Hematopoietic multipotent progenitor cell treated with erythropoietin and hydrocortisone succinate and interleukin-3 and kit ligand, for 15 days (in vitro differentiated cells): Measurements from ENCODE around the gene NOXA1.
A peak's percentile ranks its signal among the peaks of the same experiment; 100 is the strongest.

Experiments
- DNase-seq: peaks from one replicate; pipeline ENCODE4 v3.0.0-alpha.2; 2015; ENCODE audit warnings: low spot score

Gene NOXA1

DNA sequence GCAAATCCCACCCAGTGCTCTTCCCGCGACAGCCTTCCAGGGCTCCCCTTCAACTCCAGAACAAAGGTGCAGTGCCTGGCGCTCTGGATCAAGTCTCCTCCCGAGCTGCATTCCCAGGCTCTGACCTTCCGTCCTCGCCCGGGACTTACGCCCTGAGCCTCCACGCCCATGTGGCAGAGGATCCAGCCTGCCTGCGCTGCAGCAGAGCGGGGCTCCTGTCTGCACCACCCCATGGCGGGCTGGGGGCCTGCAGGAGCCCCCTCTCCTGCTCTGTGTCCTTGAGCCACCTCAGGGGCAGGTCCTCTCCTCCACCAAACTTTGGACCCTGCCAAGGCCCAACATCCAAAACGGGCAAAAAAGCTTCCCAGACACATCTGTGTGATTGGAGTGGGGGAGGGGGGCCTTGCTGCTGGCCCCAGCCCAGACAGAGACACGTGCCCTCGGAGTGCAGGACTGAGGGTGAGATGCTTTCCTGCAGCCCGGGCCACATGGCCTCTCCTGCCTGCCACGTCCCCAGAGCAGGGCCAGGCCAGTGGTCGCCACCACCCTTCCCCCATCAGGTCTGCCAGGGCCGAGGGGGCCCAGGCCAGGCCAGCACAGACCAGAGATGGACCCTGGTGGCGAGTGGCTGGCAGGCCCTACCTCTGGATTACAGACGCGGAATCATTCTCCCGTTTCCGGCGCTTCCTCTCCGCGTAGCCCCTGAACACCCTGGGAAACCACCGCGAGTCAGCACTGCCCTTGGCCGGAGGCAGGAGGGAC, 31.6 kb downstream of the NOXA1 start:
- DNase-seq: no peak

GRCh38 chr9:137455359-137455991, 32.3 kb downstream of the NOXA1 start:
- no peak for DNase-seq

GRCh38 chr9:137456061-137456863, 33.1 kb downstream of the NOXA1 start:
- DNase-seq: no peak

GRCh38 chr9:137456864-137457405, 33.7 kb downstream of the NOXA1 start:
- DNase-seq: no peak

GRCh38 chr9:137457406-137458193, 34.4 kb downstream of the NOXA1 start:
- no peak for DNase-seq

- DNase-seq: no peak
Observed at GRCh38 chr9:137458194-137459151, 35.3 kb downstream of the NOXA1 start.

DNA sequence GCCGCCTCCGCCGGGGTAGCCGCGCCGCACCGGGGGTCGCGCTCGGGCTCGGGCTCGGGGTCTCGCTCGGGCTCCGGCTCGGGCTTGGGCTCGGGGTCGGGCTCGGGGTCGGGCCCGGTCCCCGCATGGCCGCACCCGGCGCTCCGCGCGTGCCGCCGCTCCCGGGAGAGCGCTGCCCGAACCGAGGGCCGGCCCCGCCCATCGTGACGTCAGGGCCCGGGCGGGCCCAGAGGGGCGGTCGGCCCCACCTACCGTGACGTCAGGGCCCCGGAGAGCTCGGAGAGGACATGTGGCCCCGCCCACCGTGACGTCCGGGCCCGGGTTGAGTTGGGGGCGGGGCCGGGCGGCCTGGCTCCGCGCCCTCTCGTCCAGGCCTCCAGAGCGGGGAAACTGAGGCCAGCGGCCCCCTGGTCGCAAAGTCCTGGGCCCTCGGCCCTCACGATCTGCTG, 36.0 kb downstream of the NOXA1 start, which contains the start of gene NSMF:
TSS of gene NSMF (minus strand) at position 183 of the 449 bp plus-strand sequence. CDS start 232 bp downstream, outside the sequence.
- peak; percentile 93 for DNase-seq

GRCh38 chr9:137459601-137460362, 36.6 kb downstream of the NOXA1 start:
- DNase-seq: no peak

- DNase-seq: no peak
Observed at GRCh38 chr9:137460363-137461315, 37.4 kb downstream of the NOXA1 start.

GRCh38 chr9:137461316-137461662, 38.1 kb downstream of the NOXA1 start:
- no peak for DNase-seq

DNA sequence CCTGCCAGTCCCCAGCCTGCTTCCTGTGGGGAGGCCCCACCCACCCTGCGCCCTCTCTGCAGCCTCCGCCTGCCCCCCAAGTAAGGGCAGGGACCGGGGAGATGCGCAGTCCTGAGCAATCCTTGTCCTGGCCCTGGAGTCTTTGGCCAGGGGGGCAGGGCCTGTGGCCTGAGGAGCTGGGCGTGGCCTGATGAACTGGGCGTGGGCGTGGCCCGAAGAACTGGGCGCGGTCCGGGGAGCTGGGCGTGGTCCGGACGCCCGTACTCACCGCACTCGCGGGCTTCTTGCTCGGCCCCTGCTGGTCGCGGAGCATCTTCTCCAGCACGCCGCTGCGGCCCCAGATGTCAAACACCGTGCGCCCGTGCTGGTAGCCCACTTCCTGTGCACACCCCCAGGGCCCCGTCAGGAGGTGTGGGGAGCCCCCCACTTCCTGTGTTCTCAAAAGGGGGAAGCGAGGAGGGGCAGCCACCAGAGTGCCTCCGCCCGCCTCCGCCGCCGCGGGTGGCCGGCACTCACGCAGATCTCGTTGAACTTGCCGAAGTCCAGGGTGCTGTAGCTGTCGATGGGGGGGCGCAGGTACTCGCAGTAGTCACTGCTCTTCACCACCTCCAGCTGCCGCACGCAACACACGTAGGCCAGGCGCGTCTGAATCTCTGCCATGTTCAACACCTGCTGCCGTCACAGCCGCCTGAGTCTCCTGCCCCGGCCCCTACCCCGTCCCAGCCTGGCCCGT, 38.6 kb downstream of the NOXA1 start:
- DNase-seq: peak; percentile 67

DNA sequence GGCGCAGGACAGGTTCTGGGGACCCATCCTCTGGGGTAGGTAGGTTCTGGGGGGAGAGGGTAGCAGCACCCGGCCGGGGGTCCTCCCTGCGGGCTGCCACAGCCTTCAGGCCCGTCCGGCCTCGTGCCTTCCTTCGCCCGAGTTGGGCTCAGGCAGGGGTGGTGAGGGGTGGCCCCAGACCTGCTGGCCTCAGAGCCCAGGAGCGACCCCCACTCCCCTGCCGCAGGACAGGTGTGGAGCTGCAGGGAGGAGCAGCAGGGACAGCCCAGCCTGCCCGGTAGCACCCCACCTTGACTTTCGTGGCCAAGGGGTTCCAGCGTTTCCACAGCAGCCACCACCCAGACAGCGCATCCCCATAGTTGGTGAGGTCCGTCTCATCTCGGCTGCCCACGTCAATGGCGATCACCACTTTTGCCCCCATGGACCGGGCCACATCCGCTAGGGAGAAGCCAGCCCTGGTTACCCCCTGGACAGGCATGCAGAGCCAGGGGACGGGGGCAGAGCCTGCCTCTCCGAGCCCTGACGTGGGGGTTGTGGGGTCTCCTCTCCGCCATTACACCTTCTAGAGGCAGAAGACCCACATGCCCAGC, 39.3 kb downstream of the NOXA1 start:
- DNase-seq: no peak

DNA sequence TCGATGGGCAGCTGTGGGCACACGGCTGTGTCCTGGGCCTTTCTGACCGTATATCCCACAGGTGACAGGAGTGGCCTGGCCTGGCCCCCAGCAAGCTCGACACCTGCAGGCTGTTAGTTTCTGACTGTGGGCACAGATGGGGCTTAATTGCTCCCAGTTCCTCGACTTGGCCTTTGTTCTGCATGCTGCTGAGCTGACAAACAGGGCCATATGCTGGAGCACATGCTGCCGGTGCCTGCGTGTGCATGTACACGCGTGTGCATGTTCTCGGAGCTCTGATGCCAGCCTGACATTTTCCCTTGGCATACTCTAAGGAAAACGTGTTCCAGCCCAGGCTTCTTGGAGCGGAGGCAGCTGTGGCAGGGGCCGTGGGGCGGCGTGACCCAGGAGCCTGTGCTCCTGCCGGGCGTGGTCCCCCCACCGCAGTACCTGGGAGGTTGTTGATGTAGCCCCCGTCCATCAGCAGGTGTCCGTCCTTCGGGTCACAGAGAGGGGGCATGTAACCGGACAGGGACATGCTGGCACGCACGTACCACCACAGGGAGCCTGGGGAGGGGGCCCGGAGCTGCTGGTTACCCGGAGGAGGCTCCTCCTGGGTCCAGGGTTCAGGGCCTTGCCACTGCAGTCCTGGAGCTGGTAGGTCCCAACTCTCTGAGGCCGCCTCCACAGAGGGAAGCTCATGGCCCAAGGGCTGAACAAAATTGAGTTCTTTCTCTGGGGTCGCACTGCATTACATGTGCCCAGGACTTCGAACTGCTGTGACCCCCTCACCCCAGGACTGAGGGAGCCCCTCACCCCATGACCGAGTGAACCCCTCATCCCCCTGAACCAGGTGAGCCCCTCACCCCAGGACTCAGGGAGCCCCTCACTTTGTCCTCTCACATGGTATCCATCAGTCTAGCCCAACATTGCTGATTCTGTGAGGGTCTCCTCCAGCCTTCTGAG, 40.1 kb downstream of the NOXA1 start:
- no peak for DNase-seq

GRCh38 chr9:137463931-137464290, 40.7 kb downstream of the NOXA1 start:
- no peak for DNase-seq

DNA sequence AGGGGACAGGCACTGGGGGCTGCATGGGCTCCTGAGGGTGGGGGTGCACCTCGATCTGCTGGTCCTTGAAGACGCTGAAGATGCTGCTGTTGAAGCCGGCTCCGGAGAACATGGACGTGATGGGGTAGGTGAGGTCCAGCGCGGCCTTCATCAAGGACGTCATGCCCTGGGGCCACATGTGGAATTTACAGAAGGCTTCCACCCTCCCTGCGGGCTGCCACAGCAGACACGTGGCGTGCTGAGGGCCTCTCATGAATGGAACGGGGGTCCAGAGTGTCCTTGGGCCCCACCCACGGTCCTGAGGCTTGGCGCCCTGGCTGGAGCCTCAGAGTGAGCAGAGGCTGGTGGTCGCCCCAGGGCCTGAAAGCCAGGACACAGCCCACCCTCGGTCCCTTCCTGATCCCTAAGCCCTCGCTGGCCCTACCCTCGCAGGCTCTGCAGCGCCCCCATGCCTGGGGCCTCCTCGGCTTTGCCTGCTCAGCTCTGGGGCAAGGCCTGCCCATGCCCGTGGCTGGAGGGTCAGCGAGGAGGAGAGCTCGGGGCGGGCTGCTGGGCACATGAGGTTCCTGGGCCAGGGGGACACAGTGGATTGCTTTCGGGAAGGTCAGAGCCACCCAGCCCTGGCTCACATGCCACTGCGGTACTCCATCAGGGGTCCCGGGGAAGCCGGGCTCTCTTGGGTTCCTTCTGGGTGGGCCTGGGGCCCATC, 41.3 kb downstream of the NOXA1 start:
- DNase-seq: no peak
